HG03025 (cell line): ENCODE data around the gene KIRREL3.

Source experiments
- ATAC-seq: cut with Tn5 transposase; IDR thresholded peaks from one replicate; pipeline ENCODE4 v1.9.1; 2021; ENCODE audit warnings: mild to moderate bottlenecking, moderate library complexity; ENCODE audit not compliant: unreplicated experiment, low FRiP score

The KIRREL3 gene

DNA sequence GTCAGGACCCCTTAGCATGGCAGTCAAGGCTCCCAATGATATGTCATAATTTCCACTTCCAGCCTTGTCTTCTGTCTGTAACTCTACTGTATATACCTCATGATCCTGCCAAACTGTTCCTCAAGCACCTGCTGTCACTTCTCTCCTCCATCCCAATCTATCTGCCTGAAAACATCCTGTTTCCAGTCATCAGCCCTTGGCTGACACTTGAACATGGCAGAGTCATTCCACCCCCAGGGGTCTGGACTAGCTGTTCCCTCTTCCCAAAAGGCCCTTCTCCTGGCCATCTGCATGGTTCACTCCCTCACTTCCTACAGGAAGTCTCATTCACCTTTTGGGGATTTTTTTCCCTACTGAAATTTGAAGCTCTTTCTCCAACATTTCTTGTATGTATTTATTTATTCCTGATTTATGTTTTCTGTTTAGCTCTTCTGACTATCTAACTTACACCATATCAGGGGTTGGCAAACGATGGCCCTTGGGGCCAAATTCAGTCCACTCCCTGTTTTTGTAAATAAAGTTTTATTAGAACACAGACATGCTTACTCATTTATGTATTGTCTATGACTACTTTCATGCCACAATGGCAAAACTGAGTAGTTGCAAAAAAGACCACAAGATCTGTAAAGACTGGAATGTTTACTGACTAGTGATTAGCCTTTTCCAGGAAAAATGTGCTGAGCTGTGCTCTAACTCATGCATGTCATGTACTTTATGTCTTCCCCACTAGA, 278.4 kb downstream of the KIRREL3 start:
- ATAC-seq, result no peak

GRCh38 chr11:126720539-126721235, 279.9 kb downstream of the KIRREL3 start:
- ATAC-seq, result no peak

- ATAC-seq, result no peak
These were observed 280.8 kb downstream of the KIRREL3 start for GRCh38 chr11:126719740-126720139.

DNA sequence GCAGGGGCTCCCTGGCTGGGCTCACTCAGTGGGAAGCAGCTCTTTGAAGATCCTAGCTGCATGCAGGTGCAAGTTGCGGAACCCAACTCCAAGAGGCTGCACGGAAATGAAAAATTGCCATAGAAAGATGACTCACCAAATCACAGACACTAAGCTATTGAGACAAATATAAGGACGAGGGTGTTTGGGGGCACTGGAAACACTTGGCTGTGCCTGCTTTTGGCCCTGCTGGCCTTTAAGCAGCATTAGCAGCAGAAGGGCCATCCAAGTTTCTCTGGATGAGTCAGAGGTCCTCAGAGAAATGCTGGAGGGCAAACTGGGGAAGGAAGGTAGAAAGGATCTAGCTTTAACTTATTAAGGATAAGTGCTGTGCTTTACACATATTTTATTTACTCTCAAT, 282.3 kb downstream of the KIRREL3 start:
- ATAC-seq, result no peak

- no peak for ATAC-seq
These were observed 284.0 kb downstream of the KIRREL3 start for GRCh38 chr11:126716456-126717083.

DNA sequence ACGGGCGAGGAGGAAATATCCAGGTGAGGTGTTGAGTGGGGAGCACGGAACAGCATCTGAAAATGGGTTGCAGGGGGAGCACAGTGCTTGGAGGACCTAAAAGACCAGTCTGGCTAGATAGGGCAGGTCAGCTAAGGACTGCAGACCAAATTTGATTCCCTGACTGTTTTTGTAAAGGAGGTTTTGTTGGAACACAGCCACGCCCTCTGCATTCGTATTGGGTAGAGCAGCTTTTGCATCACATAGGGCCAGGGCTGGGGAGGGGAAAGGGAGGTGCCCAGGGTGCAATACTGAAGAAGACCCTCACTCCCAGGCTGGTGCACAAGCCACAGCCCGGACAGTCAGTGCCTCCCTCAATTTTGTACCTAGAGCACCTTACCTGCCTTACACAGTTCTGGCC, 286.8 kb downstream of the KIRREL3 start:
- ATAC-seq, result no peak

- no peak for ATAC-seq
These were observed 288.5 kb downstream of the KIRREL3 start for GRCh38 chr11:126711977-126712625.

DNA sequence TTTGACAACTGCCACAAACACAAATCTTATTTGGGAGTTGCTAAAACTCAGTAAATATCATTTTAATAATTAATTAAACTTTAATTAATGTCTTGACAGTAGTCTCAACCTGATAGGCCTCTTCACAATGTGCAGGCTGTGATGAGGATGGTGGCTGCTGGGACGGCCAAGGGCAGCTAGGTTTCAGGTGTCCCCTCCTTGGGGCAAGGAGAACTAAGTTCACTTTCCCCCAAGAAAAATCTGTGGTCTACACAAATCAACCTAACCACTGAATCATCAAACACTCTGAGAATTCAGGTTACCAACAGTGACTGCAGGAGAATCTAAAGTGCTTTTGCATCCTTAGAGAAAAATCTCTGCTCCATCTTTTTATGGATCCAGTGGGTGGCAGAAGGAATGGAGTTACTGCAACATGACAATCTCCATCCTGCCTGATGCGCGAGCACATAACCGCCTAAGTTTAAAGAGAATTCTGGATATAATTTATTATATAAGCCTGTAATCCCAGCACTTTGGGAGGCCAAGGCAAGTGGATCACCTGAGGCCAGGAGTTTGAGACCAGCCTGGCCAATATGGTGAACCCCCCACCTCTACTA, 289.7 kb downstream of the KIRREL3 start:
- ATAC-seq, result no peak

- ATAC-seq, result no peak
These were observed 293.1 kb downstream of the KIRREL3 start for GRCh38 chr11:126707498-126707897.

- ATAC-seq, result no peak
These were observed 296.5 kb downstream of the KIRREL3 start for GRCh38 chr11:126704096-126704495.

- no peak for ATAC-seq
These were observed 296.9 kb downstream of the KIRREL3 start for GRCh38 chr11:126703662-126704061.

GRCh38 chr11:126702987-126703386, 297.6 kb downstream of the KIRREL3 start:
- ATAC-seq, result no peak

- ATAC-seq, result no peak
These were observed 298.3 kb downstream of the KIRREL3 start for GRCh38 chr11:126702165-126702720.

DNA sequence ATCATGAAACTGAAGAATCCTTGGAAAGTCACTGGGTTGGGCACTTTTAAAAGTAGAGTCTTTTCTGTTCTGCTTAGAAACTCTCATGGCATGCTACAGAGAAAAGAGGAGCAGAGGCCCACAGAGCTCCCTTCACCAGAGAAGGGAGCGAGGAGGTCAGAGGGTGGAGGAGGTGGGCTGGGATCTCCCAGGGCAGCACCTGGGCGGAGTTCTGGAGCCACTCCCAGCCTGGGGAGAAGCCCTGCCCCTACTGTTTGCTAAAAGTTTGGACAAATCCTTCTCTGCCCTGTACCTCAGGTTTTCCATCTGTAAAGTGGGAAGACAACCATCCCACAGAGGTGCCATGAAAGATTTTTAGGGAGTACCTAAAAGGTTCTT, 299.1 kb downstream of the KIRREL3 start:
- no peak for ATAC-seq

GRCh38 chr11:126700768-126701519, 299.6 kb downstream of the KIRREL3 start:
- ATAC-seq, result no peak

DNA sequence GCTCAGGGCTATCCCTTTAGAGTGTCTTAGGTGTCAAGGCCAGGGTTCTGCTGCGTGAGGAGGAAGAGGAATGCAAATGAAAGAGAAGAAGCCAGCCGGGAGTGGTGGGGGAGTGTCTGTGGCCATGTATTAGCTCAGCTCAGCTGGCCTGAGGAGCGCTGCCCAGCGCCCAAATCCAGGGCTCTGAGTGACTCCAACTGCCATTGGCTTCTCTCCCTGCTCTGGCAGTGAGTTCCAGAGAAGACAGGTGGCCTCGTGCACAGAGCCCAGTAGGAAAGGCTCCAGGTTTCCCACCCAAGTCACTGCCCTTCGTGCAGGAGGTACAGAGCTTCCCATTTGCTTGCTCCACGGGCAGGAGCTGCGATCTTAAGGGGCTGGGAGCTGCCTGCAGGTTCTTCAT, 302.0 kb downstream of the KIRREL3 start:
- ATAC-seq, result no peak

GRCh38 chr11:126697936-126698335, 302.6 kb downstream of the KIRREL3 start:
- no peak for ATAC-seq

DNA sequence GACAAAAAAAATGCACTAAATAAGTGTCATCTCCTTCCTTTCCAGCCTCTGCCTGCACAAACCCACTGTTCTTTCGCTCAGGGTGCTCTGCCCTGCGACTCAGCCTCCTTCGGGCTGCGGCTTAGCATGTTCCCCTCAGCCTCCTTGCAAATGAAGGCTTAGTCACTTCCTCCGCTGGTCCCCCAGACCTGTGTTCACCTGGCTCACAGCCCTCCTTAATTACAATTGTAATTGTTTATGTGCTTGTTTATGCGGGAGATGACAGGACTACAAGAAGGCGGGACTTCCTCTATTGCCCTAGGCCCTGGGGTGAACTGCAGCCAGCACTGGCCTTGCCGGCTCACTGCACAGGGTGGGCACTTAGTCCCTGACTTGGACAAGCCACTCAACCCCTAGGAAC, 303.6 kb downstream of the KIRREL3 start:
- no peak for ATAC-seq

GRCh38 chr11:126695293-126695692, 305.3 kb downstream of the KIRREL3 start:
- ATAC-seq, result no peak
